Measurements from ENCODE around the gene RAB1A.
A peak's percentile ranks its signal among the peaks of the same experiment; 100 is the strongest.
"Not testable (repeated sequence)": the region's sequence is repeated elsewhere in the genome, so short reads cannot be mapped to it uniquely, and the experiment has no call there.

RAB1A gene

DNA sequence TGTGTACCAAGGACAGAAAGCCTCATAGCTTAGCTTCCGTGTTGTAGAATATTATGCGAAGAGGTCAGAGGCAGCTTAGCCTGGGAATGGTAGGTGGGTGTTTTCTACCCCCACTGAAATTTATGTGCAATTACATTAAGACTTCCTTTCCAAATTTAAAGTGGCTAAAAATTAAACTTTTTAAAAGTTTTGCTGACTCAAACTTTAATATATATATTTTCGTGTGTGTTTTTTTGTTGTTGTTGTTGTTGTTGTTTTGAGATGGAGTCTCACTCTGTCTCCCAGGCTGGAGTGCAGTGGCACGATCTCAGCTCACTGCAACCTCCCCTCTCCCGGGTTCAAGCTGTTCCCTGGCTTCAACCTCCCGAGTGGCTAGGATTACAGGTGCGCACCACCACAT, 4.3 kb upstream of the RAB1A start:
- DNase-seq, result no peak

DNA sequence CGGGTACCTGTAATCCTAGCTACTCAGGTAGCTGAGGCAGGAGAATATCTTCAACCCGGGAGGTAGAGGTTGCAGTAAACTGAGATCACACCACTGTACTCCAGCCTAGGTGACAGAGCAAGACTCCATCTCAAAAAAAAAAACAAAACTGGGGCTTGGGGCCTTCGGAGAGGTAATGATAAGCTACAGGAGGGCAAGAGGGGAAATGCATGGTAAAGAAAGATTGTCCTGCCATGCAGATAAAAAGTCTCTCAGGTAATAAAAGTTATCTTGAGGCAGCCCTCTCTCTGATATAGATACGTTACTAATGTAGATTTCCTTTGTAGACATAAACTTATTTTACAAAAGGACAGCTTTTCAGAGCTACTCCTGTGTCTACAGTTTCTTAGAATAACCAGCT, 3.7 kb upstream of the RAB1A start:
- DNase-seq, result no peak

DNA sequence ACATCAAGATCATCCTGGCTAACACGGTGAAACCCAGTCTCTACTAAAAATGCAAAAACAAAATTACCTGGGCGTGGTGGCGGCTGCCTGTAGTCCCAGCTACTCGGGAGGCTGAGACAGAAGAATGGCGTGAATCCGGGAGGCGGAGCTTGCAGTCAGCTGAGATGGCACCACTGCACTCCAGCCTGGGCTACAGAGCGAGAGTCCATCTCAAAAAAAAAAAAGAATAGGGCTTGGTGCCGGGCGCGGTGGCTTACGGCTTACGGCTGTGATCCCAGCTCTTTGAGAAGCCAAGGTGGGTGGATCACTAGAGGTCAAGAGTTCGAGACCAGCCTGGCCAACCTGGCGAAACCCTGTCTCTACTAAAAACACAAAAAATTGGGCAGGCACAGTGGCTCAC, 3.0 kb upstream of the RAB1A start:
- DNase-seq, result not testable (repeated sequence)

DNA sequence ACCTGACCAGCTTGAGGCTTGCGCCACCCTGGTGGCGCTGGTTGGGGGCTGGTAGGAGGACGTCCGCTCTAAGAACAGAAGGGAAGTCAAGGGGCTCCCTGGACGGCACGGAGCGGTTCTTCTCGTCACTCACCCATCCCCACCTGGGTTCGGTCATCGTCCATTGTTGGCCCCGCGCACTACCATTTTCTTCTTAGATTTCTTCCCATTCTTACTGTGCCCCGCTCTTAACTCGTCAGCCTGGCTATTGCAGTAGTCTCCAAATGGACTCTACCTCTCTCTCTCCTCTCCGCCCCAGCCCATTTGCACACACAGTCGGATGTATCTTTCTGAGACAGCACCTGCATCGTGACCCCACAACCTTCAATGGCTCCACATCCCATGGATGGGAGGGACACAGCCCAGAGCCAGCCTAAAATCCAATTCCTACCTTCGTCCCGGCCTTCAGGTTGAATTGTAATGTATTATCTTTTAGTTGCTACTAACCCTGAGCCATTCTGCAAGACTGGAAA, 814 bp upstream of the RAB1A start:
- DNase-seq, result no peak

DNA sequence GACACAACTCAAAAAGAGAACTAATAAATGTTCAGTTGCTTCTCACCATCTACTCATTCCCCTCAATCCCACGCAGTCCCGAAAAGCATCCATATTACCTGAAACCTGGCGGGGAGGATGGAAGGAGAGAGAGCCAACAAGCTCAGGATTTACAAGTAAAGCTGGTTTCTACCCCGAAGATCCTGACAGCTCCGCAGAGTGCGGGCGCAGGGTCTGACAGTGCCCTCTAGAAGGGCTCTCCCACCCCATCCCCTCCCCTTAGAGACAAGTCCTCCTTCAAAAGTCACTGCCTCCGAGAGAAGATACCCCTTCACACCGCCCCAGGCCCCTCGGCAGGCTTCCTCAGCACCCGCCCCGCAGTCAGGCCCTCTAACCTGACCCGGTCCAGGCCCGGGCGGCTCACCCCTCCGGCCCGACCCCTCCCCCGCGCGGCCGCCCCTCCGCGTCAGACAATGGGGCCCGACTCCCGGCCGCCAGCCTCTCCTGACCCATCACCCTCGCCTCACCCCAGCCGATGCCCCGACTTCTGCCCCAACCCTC, 550 bp downstream of the RAB1A start:
- DNase-seq, result peak; percentile 33

DNA sequence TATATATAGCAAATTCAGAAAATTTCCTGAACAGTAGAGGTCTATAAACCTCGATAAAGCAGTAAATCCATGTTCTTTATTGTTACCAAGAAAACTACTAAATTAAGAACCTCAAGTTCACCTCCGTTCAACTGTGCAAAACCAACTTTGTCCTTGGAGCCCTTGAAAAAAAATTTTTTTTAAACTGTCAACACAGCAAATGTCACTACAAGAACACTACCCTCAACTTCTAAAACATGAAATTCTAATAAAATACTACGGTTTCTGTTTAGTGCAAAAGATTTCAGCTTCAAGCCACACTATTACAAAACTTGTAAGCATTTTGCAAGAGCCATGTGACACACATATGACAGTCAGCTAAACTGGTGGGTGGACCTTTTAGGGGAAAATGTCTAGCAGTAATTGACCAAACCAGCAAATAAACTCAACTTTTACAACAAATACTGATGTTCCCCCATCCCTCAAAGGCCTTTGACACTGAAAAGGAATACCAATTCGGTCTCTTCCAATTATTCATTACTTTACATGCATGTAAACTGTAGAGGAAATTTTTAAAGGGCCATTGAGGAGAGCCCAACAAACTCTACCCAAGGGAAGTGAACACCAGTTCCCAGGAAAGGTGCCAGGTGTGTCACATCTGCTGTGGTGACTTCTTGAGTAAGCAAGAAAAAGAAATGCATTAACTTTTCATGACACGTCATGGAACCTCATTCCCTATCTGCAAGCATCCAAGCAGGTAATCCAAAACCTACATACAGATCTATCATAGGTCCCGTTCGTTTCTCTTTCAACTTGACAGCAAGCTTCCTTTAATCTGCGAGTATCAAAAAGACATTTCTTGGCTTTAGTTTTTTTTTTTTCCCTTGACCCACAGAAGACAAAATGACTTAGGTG, 1.4 kb downstream of the RAB1A start:
- DNase-seq, result peak; percentile 19

DNA sequence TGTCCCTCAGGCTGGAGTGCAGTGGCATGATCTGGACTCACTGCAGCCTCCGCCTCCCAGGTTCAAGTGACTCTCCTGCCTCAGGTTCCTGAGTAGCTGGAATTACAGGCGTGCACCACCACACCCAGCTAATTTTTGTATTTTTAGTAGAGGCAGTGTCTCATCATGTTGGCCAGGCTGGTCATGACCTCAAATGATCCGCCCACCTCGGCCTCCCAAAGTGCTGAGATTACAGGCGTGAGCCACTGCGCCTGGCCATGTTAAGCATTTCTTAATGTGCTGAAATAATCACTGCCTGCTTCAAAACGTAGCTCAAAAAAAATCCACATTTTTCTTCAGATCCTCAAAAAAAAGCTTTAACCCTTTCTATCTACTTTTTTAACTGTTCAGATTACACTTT, 4.4 kb downstream of the RAB1A start:
- DNase-seq, result not testable (repeated sequence)

DNA sequence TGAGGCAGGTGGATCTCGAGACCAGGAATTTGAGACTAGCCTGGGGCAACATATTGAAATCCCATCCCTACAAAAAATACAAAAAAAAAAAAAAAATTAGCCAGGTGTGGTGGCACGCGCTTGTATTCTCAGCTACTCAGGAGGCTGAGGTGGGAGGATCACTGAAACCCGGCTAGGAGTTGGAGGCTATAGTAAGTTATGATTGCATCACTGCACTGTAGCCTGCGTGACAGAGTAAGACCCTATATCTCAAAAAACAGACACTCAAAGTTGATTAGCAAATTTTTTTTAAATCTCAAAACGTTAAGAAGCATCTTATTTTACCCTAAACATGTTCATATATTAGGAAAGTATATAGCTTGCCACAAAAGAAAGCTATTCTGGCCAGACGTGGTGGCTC, 7.6 kb downstream of the RAB1A start:
- DNase-seq, result no peak

DNA sequence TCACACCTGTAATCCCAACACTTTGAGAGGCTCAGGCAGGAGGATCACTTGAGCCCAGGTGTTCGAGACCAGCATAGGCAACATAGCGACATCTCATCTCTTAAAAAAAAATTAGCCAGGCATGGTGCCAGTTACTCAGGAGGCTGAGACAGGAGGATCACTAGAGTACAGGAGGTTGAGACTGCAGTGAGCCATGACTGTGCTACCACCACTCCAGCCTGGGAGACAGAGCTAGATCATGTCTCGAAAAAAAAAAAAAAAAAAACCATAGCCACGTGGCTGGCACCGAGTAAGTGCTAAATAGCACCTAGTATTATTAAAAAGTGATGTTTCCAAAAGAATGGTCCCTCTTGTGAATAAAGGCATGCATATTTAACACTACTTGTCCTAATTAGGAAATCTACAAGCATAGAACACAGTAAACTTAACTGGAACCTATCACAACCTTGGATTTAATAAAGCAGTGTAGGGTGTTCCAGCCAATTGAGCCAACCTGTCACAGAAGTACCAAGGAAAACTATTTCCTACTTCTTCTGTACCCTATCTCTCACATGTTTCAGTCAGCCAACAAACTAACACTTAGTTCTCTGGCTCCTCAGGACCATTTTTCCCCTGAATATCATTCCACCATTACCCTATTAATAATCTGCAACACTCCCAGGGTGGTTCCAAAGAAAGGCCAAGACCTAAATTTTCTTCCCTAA, 8.8 kb downstream of the RAB1A start:
- DNase-seq, result no peak

DNA sequence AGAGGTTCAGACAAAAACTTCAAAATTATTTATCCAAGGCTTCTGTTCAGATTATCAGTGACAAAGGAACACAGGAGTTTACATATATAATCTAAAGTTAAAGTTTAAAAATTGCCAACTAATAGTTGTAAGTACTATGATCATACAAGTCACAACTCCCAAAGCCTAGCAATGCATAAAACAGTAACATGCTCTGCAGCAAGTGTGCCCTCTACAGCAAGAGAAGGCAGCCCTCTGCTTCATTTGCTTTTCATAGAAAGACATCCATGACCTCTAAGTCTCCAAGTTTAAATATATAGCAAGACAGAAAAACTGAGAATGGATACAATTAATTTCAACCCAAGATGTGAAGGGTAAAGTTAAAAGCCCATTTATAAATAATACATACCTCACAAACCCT, 13.3 kb downstream of the RAB1A start:
- DNase-seq, result no peak

DNA sequence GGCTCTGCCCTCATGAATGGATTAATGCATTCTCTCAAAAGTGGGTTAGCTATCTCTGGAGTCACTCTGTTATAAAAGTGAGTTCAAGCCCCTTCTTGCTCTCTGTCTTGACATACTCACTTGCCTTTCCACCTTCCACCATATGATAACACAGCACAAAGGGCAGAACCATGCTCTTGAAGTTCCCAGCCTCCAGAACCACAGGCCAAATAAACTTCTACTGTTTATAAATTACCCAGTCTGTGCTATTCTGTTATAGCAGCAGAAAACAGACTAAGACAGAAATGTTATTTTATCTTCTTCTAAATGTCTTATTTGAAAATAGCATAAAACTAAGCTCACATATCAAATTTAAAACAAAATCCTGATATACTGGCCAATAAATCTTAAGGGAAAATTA, 15.0 kb downstream of the RAB1A start:
- no peak for DNase-seq

DNA sequence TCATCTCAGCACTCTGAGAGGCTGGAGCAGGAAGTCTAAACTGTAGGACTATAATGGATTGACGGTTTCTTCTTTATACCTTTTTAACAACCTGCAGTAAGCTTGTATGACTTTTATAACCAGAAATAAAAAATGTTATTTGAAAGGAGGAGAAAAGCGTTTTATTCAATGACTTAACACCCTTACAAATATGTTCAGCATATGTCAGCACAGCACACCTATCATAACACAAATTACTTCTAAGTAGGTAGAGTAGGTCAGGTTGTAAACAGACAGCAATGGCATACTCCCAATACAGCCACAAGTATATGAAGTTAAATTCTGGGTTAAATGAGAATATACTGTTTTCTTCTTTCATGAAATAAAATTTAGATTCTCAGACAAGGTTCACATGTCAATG, 16.1 kb downstream of the RAB1A start:
- DNase-seq, result no peak

DNA sequence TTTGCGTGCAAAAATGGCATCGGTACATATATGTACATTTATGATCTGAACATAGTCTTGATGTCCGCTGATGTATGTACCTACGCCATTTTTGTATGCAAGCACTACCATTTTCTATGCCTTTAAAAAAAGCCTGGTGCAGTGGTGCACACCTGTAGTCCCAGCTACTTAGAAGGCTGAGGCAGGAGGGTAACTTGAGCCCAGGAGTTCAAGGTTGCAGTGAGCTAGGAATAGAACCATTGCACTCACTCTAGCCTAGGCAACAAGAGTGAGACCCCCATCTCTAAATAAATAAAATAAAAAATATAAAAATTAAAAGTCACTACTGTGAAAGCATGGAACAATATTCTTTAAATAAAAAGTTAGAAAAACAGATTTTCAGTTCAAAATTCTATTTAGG, 16.7 kb downstream of the RAB1A start:
- DNase-seq, result no peak

DNA sequence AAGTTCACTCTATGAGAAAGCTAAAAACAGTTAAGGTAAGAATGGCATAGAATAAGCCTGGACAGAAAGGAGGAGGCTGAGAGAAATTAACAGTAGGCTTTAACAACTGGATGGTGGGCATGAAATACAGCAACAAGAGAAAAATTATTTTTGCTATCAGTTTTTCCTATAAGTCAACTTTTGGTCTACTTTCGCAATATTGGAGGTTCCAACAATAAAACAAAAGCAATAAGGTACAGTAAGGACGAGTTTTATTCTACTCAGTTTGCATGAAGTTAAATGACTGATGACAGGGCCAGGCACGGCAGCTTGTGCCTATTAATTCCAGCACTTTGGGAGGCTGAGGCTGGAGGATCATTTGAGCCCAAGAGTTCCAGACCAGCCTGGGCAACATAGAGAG, 17.3 kb downstream of the RAB1A start:
- no peak for DNase-seq

DNA sequence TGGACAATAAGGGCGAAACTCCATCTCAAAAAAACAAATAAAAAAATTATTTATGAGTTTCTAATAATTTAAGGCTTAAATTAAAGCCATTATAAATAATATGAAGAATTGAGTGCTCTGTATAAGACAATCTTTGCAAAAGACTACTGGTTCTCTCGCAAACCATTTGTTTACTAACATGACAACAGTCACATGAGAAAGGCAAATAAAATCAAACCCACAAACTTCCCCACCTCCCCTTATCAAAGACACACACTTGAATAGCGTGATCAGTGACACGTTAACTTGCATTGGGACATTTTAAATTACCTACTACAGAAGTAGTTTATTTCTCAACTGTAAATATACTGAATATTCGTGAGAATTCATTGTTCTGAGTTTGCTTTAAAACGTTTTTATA, 21.1 kb downstream of the RAB1A start:
- no peak for DNase-seq

DNA sequence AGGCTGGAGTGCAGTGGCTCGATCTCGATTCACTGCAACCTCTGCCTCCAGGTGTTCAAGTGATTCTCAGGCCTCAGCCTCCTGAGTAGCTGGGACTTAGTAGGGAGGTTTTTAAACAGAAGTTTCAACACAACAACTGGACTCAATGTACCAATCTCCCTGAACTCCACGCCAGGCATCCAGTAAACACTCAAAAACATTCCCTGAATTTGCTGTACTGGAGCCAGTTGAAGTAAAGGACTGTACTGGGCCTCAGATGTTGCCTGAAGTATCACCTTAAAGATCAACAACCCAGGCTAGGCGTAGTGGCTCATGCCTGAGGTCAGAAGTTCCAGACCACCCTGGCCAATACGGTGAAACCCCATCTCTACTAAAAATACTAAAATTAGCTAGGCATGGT, 22.4 kb downstream of the RAB1A start:
- DNase-seq, result no peak

DNA sequence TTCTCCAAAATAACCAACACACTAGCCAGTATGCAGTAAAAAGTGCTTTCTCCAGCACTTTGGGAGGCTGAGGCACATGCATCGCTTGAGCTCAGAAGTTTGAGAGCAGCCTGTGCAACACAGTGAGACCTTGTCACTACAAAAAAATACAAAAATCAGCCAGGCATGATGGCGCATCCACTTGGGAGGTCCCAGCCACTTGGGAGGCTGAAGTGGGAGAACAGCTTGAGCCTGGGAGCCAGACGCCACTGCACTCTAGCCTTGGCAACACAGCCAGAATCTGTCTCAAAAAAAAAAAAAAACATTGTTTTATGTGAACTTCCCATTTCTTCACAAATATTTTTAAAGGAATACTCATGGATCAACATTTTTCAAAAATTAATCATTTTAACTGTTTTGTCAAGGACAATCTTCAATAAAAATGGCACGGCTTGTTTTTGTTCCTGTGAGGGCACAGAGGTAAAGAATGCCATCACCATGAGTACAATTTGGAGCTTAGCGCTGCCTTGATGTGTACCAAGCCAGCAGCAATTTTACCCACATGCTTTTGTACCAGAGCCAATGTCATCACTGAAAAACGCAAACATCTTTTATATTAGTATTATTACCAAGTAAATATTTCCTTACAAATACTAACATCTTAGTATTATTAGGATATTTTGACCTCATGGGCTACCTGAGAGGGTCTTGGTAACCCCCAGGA, 26.7 kb downstream of the RAB1A start:
- no peak for DNase-seq

DNA sequence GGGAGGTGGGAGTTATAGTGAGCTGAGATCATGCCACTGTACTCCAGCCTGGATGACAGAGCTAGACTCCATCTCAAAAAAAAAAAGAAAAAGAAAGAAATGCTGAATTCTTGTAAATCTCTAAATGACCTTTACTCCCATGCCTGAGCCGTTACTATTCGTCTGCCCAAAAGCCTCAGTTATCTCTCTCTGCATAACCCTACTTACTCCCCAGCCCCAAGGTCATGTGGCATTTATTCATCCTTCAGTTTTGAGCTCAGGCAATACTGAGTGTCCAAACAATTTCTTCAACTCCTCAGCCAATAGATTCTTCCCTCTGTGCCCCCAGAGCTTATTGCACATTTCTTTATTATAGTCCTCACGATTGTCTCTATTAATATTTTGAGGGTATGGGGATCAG, 28.8 kb downstream of the RAB1A start:
- no peak for DNase-seq

DNA sequence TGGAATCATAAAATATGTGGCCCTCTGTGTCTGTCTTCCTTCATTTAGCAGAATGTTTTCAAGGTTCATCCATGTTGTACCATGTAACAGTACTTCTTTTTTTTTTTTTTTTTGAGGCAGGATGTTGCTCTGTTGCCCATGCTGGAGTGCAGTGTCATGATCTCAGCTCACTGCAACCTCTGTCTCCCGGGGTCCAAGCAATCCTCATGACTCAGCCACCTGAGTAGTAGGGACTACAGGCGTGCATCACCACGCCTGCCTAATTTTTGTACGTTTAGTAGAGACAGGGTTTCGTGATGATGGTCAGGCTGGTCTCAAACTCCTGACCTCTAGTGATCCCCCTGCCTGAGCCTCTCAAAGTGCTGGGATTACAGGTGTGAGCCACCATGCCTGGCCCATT, 31.2 kb downstream of the RAB1A start:
- DNase-seq, result no peak

DNA sequence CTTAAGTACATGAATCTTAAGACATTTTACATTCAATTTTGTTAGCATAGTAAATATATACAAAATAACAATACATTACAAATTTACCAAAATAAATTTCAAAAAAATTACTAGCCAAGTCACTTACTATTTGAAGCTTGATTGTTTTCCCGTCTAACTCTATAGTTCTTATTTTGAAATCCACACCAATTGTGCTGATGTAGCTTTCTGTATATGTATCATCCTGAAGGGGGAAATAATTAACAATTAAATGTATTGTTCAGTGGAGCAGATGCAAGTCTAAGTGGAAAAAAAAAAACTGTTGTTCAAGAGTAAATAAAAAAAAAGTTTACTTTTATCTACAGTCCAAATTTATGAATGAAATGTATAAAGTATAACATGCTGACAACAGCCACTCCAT, 32.1 kb downstream of the RAB1A start:
- DNase-seq, result no peak

DNA sequence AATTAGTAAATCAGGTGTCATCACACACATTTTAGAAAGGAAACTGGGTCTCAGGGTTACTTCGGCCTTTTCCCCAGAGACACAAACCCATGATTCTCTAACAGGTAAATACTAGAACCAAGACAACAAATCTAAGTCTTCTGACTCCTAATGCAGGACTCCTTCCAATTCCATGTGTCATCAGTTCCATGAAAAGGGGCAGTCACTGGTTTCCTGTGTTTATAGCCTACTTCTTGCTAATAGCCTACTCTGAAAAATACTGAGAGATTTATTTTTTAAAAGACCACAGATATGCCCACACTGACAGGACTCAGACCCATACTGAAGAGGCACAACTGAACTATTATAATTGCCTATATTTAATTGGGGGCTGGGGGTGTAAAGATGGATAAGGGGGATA, 33.0 kb downstream of the RAB1A start:
- DNase-seq, result no peak

DNA sequence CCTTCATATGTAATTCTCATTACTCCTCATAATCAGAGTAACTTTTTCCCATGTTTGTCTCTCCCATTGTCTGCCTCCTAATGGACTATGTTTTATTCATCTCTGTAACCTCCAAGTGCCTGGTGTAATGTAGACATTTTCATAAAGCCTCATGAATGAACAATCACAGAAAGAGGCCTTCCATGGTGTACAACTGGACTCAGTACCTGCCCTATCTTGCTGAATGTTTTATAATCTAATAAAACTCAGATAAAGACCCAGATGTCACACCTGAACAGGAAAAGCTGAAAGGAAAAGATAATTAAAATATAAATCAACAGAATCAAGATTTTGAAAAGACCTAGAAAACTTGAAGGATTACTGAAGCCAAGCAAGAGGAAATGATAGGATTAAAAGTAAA, 36.7 kb downstream of the RAB1A start:
- DNase-seq, result no peak

DNA sequence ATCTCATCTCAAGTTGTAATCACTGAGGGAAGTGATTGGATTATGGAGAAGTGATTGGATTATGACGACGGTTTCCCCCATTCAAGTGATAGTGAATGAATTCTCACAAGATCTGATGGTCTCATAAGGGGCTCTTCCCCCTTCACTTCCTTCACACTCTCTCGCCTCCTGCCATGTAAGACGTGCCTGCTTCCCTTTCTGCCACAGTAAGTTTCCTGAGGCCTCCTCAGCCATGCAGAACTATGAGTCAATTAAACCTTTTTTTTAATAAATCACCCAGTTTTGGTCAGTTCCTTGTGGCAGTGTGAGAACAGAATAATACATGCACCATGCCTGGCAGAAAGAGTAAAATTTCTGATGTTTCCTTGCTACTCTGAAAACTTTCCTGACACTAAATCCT, 37.1 kb downstream of the RAB1A start:
- no peak for DNase-seq

Data from CD4-positive, alpha-beta T cell treated with Interleukin-21 for 1 hour (primary cell).